Body of pancreas (tissue), 4 donors: ENCODE data around the gene EMC6.

ENCODE experiments used
- POLR2A ChIP-seq, 3 donors: fragments of 450-650 bp; IDR thresholded peaks; one replicate each; pipeline ENCODE4 v1.6.1; 2016; ENCODE audit warnings: antibody characterized with exemption in 3 of 3, mild to moderate bottlenecking in 2 of 3
- TF ChIP-seq, protein P1 (sequence below), 7 experiments: fragments of 450-650 bp in 4 of 7; fragments of 200-600 bp in 3 of 7; sonication (generic) in 3 of 7; IDR thresholded peaks; one replicate each; pipeline ENCODE4 v1.5.1; 2016 to 2019; ENCODE audit warnings: antibody characterized with exemption in 7 of 7

DNA sequence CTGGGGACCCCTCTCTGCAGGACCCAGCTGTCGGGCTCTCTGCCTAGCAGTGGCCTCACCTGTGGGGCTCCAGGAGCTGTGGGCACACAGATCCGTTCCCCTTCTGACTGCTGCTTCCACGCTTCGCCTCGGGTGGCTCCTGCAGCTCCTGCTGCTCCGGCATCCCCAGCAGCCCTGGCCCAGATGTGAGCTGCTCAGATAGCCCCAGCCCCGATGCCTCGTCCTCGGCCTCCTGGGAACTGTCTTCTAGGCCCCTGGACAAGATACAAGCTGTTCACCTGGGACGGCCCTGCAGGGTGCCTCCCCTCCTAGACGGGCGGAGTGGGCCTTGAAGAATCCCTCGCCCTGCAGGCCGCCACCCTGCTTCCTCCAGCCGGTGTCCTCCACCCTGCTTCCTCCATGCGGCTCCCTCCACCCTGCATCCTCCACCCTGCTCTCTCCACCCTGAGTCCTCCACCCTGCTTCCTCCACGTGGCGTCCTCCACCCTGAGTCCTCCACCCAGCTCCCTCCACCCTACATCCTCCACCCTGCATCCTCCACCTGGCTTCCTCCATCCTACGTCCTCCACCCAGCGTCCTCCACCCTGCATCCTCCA is 11.0 kb downstream of the EMC6 start:
- TF ChIP-seq, protein P1, sequence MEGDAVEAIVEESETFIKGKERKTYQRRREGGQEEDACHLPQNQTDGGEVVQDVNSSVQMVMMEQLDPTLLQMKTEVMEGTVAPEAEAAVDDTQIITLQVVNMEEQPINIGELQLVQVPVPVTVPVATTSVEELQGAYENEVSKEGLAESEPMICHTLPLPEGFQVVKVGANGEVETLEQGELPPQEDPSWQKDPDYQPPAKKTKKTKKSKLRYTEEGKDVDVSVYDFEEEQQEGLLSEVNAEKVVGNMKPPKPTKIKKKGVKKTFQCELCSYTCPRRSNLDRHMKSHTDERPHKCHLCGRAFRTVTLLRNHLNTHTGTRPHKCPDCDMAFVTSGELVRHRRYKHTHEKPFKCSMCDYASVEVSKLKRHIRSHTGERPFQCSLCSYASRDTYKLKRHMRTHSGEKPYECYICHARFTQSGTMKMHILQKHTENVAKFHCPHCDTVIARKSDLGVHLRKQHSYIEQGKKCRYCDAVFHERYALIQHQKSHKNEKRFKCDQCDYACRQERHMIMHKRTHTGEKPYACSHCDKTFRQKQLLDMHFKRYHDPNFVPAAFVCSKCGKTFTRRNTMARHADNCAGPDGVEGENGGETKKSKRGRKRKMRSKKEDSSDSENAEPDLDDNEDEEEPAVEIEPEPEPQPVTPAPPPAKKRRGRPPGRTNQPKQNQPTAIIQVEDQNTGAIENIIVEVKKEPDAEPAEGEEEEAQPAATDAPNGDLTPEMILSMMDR (IDR thresholded peaks at IDR 0.05): no peak
- TF ChIP-seq POLR2A (IDR thresholded peaks at IDR 0.05): no peak
